SK-N-SH (cell line): ENCODE results near the gene PIK3R3. TPM values are rescaled to one million over a fixed set of nuclear protein-coding genes. Genes with fewer than 3 reads are reported as not detected.
A peak's percentile ranks its signal among the peaks of the same experiment; 100 is the strongest.

Experiments used
- CTCF ChIA-PET: fragments of 300-600, 350-600 bp; formaldehyde crosslinking; extraction: SDS; loops from one replicate; lab custom pipeline; 2021; lab: Yijun Ruan, JAX
- POLR2A ChIA-PET: fragments of 350-600 bp; sonication (Branson Sonifier 250); formaldehyde crosslinking; extraction: SDS; loops from one replicate; lab custom pipeline; 2020; ENCODE audit warnings: antibody characterized with exemption, inconsistent platforms; lab: Yijun Ruan, JAX
- DNase-seq: peaks from one replicate; pipeline ENCODE4 v3.0.0; 2012
- H2AFZ ChIP-seq: fragments of 200-600 bp; sonication (generic); 2 replicates; pipeline ENCODE4 v1.8.1; 2016; ENCODE audit warnings: antibody characterized with exemption, mild to moderate bottlenecking, low read depth
- H3F3A ChIP-seq: fragments of 200-600 bp; sonication (generic); replicated peaks from 2 replicates; pipeline ENCODE3; 2016; ENCODE audit warnings: antibody characterized with exemption, mild to moderate bottlenecking; ENCODE audit not compliant: insufficient read depth
- H3K27ac ChIP-seq, 2 experiments: fragments of 200-500 bp in 1 of 2; fragments of 200-600 bp in 1 of 2; sonication (Bioruptor generic) in 1 of 2; sonication (generic), shearing (Covaris generic) in 1 of 2; 2 replicates each; pipeline versions ENCODE4 v1.5.1 to v1.6.1; 2014 to 2016; ENCODE audit warnings: low read depth in 2 of 2, inconsistent platforms in 1 of 2, low read length in 1 of 2, mild to moderate bottlenecking in 1 of 2, mixed read lengths in 1 of 2
- H3K27me3 ChIP-seq: fragments of 200-600 bp; sonication (generic), shearing (Covaris generic); 2 replicates; pipeline ENCODE4 v1.6.1; 2016; ENCODE audit warnings: mixed run types; ENCODE audit not compliant: insufficient read depth
- H3K36me3 ChIP-seq, 2 experiments: fragments of 200-500 bp in 1 of 2; fragments of 200-600 bp in 1 of 2; sonication (Bioruptor generic) in 1 of 2; sonication (generic) in 1 of 2; replicated peaks in 1 of 2; 2 replicates each; pipeline versions ENCODE3 to v1.5.1; 2014 to 2016; ENCODE audit warnings: low read length in 1 of 2, mild to moderate bottlenecking in 1 of 2; ENCODE audit not compliant: insufficient read depth in 2 of 2, control insufficient read depth in 1 of 2
- H3K4me1 ChIP-seq, 2 experiments: fragments of 200-500 bp in 1 of 2; fragments of 200-600 bp in 1 of 2; sonication (Bioruptor generic) in 1 of 2; sonication (generic), shearing (Covaris generic) in 1 of 2; 2 replicates each; pipeline versions ENCODE4 v1.5.1 to v1.6.1; 2014 to 2016; ENCODE audit warnings: low read depth in 1 of 2, low read length in 1 of 2, mixed run types in 1 of 2; ENCODE audit not compliant: insufficient read depth in 2 of 2, control insufficient read depth in 1 of 2
- H3K4me2 ChIP-seq: fragments of 200-600 bp; sonication (generic), shearing (Covaris generic); 2 replicates; pipeline ENCODE4 v1.6.1; 2017; ENCODE audit warnings: mixed run types
- H3K4me3 ChIP-seq, 2 experiments: fragments of 200-500 bp in 1 of 2; fragments of 200-600 bp in 1 of 2; sonication (Bioruptor generic) in 1 of 2; sonication (generic), shearing (Covaris generic) in 1 of 2; 2 replicates each; pipeline versions ENCODE4 v1.5.1 to v1.8.1; 2014 to 2016; ENCODE audit warnings: low read depth in 2 of 2, inconsistent platforms in 1 of 2, low read length in 1 of 2, mild to moderate bottlenecking in 1 of 2, mixed read lengths in 1 of 2, moderate library complexity in 1 of 2
- H3K79me2 ChIP-seq: fragments of 200-600 bp; sonication (generic); 2 replicates; pipeline ENCODE4 v1.8.1; 2017; ENCODE audit warnings: mild to moderate bottlenecking; ENCODE audit not compliant: insufficient read depth
- H3K9ac ChIP-seq: fragments of 200-600 bp; sonication (generic); 2 replicates; pipeline ENCODE4 v1.6.1; 2017; ENCODE audit warnings: mixed run types
- H3K9me2 ChIP-seq: fragments of 200-600 bp; sonication (generic); 2 replicates; pipeline ENCODE4 v1.6.1; 2017; ENCODE audit warnings: mixed run types
- H3K9me3 ChIP-seq: fragments of 200-600 bp; sonication (generic); 2 replicates; pipeline ENCODE4 v1.6.1; 2017; ENCODE audit warnings: mixed run types, mild to moderate bottlenecking, moderate library complexity
- H4K20me1 ChIP-seq: fragments of 200-600 bp; sonication (generic); 2 replicates; pipeline ENCODE4 v1.6.1; 2017; ENCODE audit warnings: mild to moderate bottlenecking, mixed run types; ENCODE audit not compliant: insufficient read depth
- ELF1 ChIP-seq: IDR thresholded peaks from 2 replicates; pipeline ENCODE4 v1.4.0; 2012
- EP300 ChIP-seq, 2 experiments: IDR thresholded peaks; 2 replicates each; pipeline versions ENCODE4 v1.4.0 to v1.6.1; 2012; ENCODE audit warnings: borderline replicate concordance in 1 of 2, low read depth in 1 of 2, low read length in 1 of 2
- FOXJ3 ChIP-seq: sonication (generic); formaldehyde crosslinking; IDR thresholded peaks from 2 replicates; pipeline ENCODE4 v1.5.1; 2020; ENCODE audit warnings: mild to moderate bottlenecking, missing genetic modification reagents
- FOXM1 ChIP-seq: IDR thresholded peaks from 2 replicates; pipeline ENCODE4 v1.4.0; 2012; ENCODE audit warnings: low read depth, mild to moderate bottlenecking
- GABPA ChIP-seq: IDR thresholded peaks from 2 replicates; pipeline ENCODE4 v1.4.0; 2012; ENCODE audit warnings: low read depth, mild to moderate bottlenecking
- IRF3 ChIP-seq: fragments of 150-350 bp; IDR thresholded peaks from 2 replicates; pipeline ENCODE4 v1.6.1; 2016; ENCODE audit warnings: mild to moderate bottlenecking, low read depth, low read length
- NFIC ChIP-seq: IDR thresholded peaks from 2 replicates; pipeline ENCODE4 v1.4.0; 2012; ENCODE audit warnings: borderline replicate concordance
- NRF1 ChIP-seq: IDR thresholded peaks from 2 replicates; pipeline ENCODE4 v1.6.1; 2012; ENCODE audit warnings: low read depth, mild to moderate bottlenecking, low read length
- RCOR1 ChIP-seq: fragments of 150-350 bp; IDR thresholded peaks from 2 replicates; pipeline ENCODE4 v1.6.1; 2017; ENCODE audit warnings: antibody characterized with exemption, low read length
- SMC3 ChIP-seq: IDR thresholded peaks from 2 replicates; pipeline ENCODE4 v1.6.1; 2012; ENCODE audit warnings: low read depth, low read length, improper control_type of control experiment
- TAF1 ChIP-seq: IDR thresholded peaks from 2 replicates; pipeline ENCODE4 v1.6.1; 2012; ENCODE audit warnings: low read depth, mild to moderate bottlenecking, low read length, moderate library complexity, borderline replicate concordance
- TEAD4 ChIP-seq: IDR thresholded peaks from 2 replicates; pipeline ENCODE4 v1.4.0; 2012; ENCODE audit warnings: mild to moderate bottlenecking, borderline replicate concordance; ENCODE audit not compliant: insufficient read depth
- USF2 ChIP-seq: fragments of 150-350 bp; IDR thresholded peaks from 2 replicates; pipeline ENCODE4 v1.6.1; 2017; ENCODE audit warnings: antibody characterized with exemption, low read length, low read depth, borderline replicate concordance
- YY1 ChIP-seq: IDR thresholded peaks from 2 replicates; pipeline ENCODE4 v1.4.0; 2012; ENCODE audit warnings: low read depth, mild to moderate bottlenecking
- WGBS: methylation state at CpG from one replicate; pipeline ENCODE4 v1.1.6; 2017; ENCODE audit warnings: low lambda C conversion rate; 5-methylcytosine and 5-hydroxymethylcytosine counted together
- polyA plus RNA-seq, 3 experiments: library from polyadenylated mRNA; depleted of rRNA; stranded (reverse); fragments of >200 nt; gene quantifications; 2 replicates each; pipeline ENCODE4 v1.2.3, GENCODE V29; 2012
- TF ChIP-seq, protein P1 (sequence below): IDR thresholded peaks from 2 replicates; pipeline ENCODE4 v1.4.0; 2012; ENCODE audit warnings: low read depth
- TF ChIP-seq, protein P2 (sequence below): IDR thresholded peaks from 2 replicates; pipeline ENCODE4; 2012

The PIK3R3 gene
- polyA plus RNA-seq, 1 of the 3 experiments (the other 2 are of a cell fraction), result 4.0 TPM

GRCh38 chr1:46062651-46063319, 69.6 kb downstream of the PIK3R3 start:
- no peaks in the 10 kb centered on the region for H3F3A ChIP-seq

GRCh38 chr1:46061146-46061545, 71.3 kb downstream of the PIK3R3 start:
- ChIA-PET CTCF (no interaction called here), POLR2A (no interaction called here)
- Histone ChIP-seq H3K27me3 (no peaks in the 10 kb centered on the region), H3F3A (no peaks in the 10 kb centered on the region), H3K4me2 (no peak overlapping the region), H3K4me3 (no peak overlapping the region), H3K4me1 (no peaks in the 10 kb centered on the region; a peak in 1 of 4 replicates), H4K20me1 (no peaks in the 10 kb centered on the region), H3K9me3 (no peaks in the 10 kb centered on the region), H3K36me3 (peaks cover 9 to 34% of the 10 kb centered on the region in 2 experiments), H2AFZ (no peak overlapping the region), H3K9ac (no peak overlapping the region), H3K9me2 (no peaks in the 10 kb centered on the region), H3K79me2 (no peaks in the 10 kb centered on the region), H3K27ac (no peak overlapping the region)
- TF ChIP-seq, protein P1, sequence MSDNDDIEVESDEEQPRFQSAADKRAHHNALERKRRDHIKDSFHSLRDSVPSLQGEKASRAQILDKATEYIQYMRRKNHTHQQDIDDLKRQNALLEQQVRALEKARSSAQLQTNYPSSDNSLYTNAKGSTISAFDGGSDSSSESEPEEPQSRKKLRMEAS, result no peak
- no peak for TF ChIP-seq IRF3
- TF ChIP-seq NRF1, result no peak
- TF ChIP-seq SMC3, result no peak
- TF ChIP-seq YY1, result no peak
- 78% methylated on average over 3 of the region's 3 CpGs for WGBS
- DNase-seq, result no peak

More at GRCh38 chr1:46062651-46063319, 69.6 kb downstream of the PIK3R3 start:
- Histone ChIP-seq H3K79me2 (no peaks in the 10 kb centered on the region), H3K27ac (no peak overlapping the region), H3K9ac (no peak overlapping the region)
- TF ChIP-seq, protein P1, result no peak
- TF ChIP-seq, all 33 proteins: peak for 0
- H3K4me1 ChIP-seq, result no peaks in the 10 kb centered on the region; a peak in 1 of 4 replicates
- POLR2A ChIA-PET, result no interaction called here
- H3K4me3 ChIP-seq, result 0 out of 4 replicates have a peak overlapping the region, but pooled peaks of 1 of the 2 experiments have one; percentile 37
- 89% methylated on average over 4 of the region's 4 CpGs for WGBS
- H3K27me3 ChIP-seq, result no peaks in the 10 kb centered on the region
- CTCF ChIA-PET, result interaction anchor here (0.8 to 1.4 kb wide), 2 partner anchors 8 to 161 kb away, joined by 3 to 4 read pairs; no protein-coding TSS in a partner anchor
- DNase-seq, result no peak
- H2AFZ ChIP-seq, result no peak overlapping the region
- no peaks in the 10 kb centered on the region for H3K9me3 ChIP-seq
- H3K9me2 ChIP-seq, result no peaks in the 10 kb centered on the region
- peak overlapping the region; percentile 27; the same call in 1 of the 2 replicates for H3K4me2 ChIP-seq
- H4K20me1 ChIP-seq, result no peaks in the 10 kb centered on the region
- peaks cover 12 to 41% of the 10 kb centered on the region in 2 experiments for H3K36me3 ChIP-seq

DNA sequence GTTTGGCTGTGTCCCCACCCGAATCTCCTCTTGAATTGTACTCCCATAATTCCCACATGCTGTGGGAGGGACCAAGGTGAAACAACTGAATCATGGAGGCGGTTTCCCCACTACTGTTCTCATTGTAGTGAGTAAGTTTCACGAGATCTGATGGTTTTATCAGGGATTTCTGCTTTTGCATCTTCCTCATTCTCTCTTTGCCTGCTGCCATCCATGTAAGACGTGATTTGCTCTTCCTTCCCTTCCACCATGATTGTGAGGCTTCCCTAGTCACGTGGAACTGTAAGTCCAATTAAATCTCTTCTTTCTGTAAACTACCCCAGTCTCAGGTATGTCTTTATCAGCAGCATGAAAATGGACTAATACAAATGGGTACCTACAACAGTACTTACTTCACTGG, 73.5 kb downstream of the PIK3R3 start:
- no peak overlapping the region for H3K9ac ChIP-seq
- WGBS, result 87% methylated on average over 5 of the region's 5 CpGs
- POLR2A ChIA-PET, result no interaction called here
- H3K79me2 ChIP-seq, result no peaks in the 10 kb centered on the region
- no peaks in the 10 kb centered on the region for H3F3A ChIP-seq
- no peak overlapping the region for H2AFZ ChIP-seq
- H3K4me2 ChIP-seq, result no peak overlapping the region
- no peaks in the 10 kb centered on the region for H3K4me1 ChIP-seq
- no peak for DNase-seq
- no peak overlapping the region for H3K27ac ChIP-seq
- peaks cover 10 to 18% of the 10 kb centered on the region in 2 experiments for H3K36me3 ChIP-seq
- H3K4me3 ChIP-seq, result no peak overlapping the region
- no peaks in the 10 kb centered on the region for H3K27me3 ChIP-seq
- CTCF ChIA-PET, result no interaction called here
- no peaks in the 10 kb centered on the region for H4K20me1 ChIP-seq
- H3K9me2 ChIP-seq, result no peaks in the 10 kb centered on the region
- H3K9me3 ChIP-seq, result no peaks in the 10 kb centered on the region
- TF ChIP-seq RCOR1, result no peak
- no peak for TF ChIP-seq TEAD4
- TF ChIP-seq USF2, result no peak
- no peak for TF ChIP-seq FOXM1
- TF ChIP-seq TAF1, result no peak
- no peak for TF ChIP-seq IRF3
- TF ChIP-seq GABPA, result no peak
- no peak for TF ChIP-seq NFIC
- no peak for TF ChIP-seq FOXJ3
- TF ChIP-seq, protein P2, sequence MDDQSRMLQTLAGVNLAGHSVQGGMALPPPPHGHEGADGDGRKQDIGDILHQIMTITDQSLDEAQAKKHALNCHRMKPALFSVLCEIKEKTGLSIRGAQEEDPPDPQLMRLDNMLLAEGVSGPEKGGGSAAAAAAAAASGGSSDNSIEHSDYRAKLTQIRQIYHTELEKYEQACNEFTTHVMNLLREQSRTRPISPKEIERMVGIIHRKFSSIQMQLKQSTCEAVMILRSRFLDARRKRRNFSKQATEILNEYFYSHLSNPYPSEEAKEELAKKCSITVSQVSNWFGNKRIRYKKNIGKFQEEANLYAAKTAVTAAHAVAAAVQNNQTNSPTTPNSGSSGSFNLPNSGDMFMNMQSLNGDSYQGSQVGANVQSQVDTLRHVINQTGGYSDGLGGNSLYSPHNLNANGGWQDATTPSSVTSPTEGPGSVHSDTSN, result no peak
- TF ChIP-seq NRF1, result no peak
- TF ChIP-seq EP300 (IDR thresholded peaks at IDR 0.05; ENCODE audit: borderline replicate concordance in 1 of 2, low read depth in 1 of 2, low read length in 1 of 2), result no peak
- no peak for TF ChIP-seq ELF1
- no peak for TF ChIP-seq SMC3
